ENCODE results near the gene SLC38A7. TPM values are rescaled to one million over a fixed set of nuclear protein-coding genes. Genes with fewer than 3 reads are reported as not detected.
A peak's percentile ranks its signal among the peaks of the same experiment; 100 is the strongest.

The SLC38A7 gene
- total RNA-seq, 2 experiments from 2014 or later = 5.5 to 12.0 TPM

- H3K4me1 ChIP-seq (ENCODE audit: insufficient read depth, low read length, poor library complexity, severe bottlenecking) = peaks cover 7% of the 10 kb centered on the region
- peak overlapping the region; percentile 92 for H3K4me3 ChIP-seq (ENCODE audit: low read depth, low read length, poor library complexity, severe bottlenecking)
- BruUV-seq (replicated peaks) = no TSS peak
- peak overlapping the region; percentile 99; the same call in 1 of the 2 replicates for H3K4me2 ChIP-seq (ENCODE audit: low read length)
- ChIA-PET POLR2A (interaction anchor here (0.9 to 1.2 kb wide), 4 partner anchors 20 to 71 kb away, joined by 3 to 6 read pairs (median 4); no protein-coding TSS in a partner anchor), CTCF (ENCODE audit: unreplicated experiment) (interaction anchor here (1.0 kb wide), 1 partner anchor 71 kb away, joined by 3 read pairs; no protein-coding TSS in a partner anchor)
- TF ChIP-seq CTCF (conservative IDR thresholded peaks at IDR 0.05; ENCODE audit: low read length) = no peak
- no peak for TF ChIP-seq EZH2phosphoT487 (IDR thresholded peaks at IDR 0.05; ENCODE audit: borderline replicate concordance, low read depth, low read length)
- no peaks in the 10 kb centered on the region for H3K9me3 ChIP-seq (ENCODE audit: low read length)
- intact Hi-C loops (cut with micrococcal nuclease; ENCODE audit: unreplicated experiment) = no loop called here
- no peaks in the 10 kb centered on the region for H3K36me3 ChIP-seq (ENCODE audit: insufficient read depth, low read length)
- peak overlapping the region; percentile 88 for H2AFZ ChIP-seq (ENCODE audit: low read length)
- H3K27ac ChIP-seq (ENCODE audit: low read depth, low read length, poor library complexity, severe bottlenecking) = no peak overlapping the region
- no peaks in the 10 kb centered on the region for H4K20me1 ChIP-seq (ENCODE audit: insufficient read depth, low read length)
- H3K9me2 ChIP-seq (ENCODE audit: insufficient read depth, low read length) = no peaks in the 10 kb centered on the region
- no peaks in the 10 kb centered on the region for H3K79me2 ChIP-seq (ENCODE audit: insufficient read depth, low read depth, low read length)
- DNase-seq (ENCODE audit: low spot score) = no peak
Measured at GRCh38 chr16:58685084-58685449, 497 bp upstream of the SLC38A7 start.

- Histone ChIP-seq H3K4me2 (ENCODE audit: low read length) (peak overlapping the region; percentile 99), H3K9me2 (ENCODE audit: insufficient read depth, low read length) (no peaks in the 10 kb centered on the region), H3K4me1 (ENCODE audit: insufficient read depth, low read length, poor library complexity, severe bottlenecking) (peaks cover 7% of the 10 kb centered on the region), H3K79me2 (ENCODE audit: insufficient read depth, low read depth, low read length) (no peaks in the 10 kb centered on the region), H3K36me3 (ENCODE audit: insufficient read depth, low read length) (no peaks in the 10 kb centered on the region), H2AFZ (ENCODE audit: low read length) (peak overlapping the region; percentile 88), H3K27ac (ENCODE audit: low read depth, low read length, poor library complexity, severe bottlenecking) (no peak overlapping the region), H3K4me3 (ENCODE audit: low read depth, low read length, poor library complexity, severe bottlenecking) (peak overlapping the region; percentile 92), H4K20me1 (ENCODE audit: insufficient read depth, low read length) (no peaks in the 10 kb centered on the region), H3K9me3 (ENCODE audit: low read length) (no peaks in the 10 kb centered on the region)
- ChIA-PET CTCF (ENCODE audit: unreplicated experiment) (interaction anchor here (1.0 kb wide), 1 partner anchor 72 kb away, joined by 3 read pairs; no protein-coding TSS in a partner anchor), POLR2A (interaction anchor here (0.6 to 1.2 kb wide), 4 partner anchors 19 to 53 kb away, joined by 3 to 6 read pairs (median 4); no protein-coding TSS in a partner anchor)
- intact Hi-C loops (cut with micrococcal nuclease; ENCODE audit: unreplicated experiment) = no loop called here
- TF ChIP-seq CTCF (conservative IDR thresholded peaks at IDR 0.05; ENCODE audit: low read length) = no peak
- no peak for TF ChIP-seq EZH2phosphoT487 (IDR thresholded peaks at IDR 0.05; ENCODE audit: borderline replicate concordance, low read depth, low read length)
- no TSS peak for BruUV-seq (replicated peaks)
- no peak for DNase-seq (ENCODE audit: low spot score)
Measured at GRCh38 chr16:58684001-58684353, 593 bp downstream of the SLC38A7 start.

GRCh38 chr16:58679763-58680162 is 4.8 kb downstream of the SLC38A7 start:
- H3K79me2 ChIP-seq (ENCODE audit: insufficient read depth, low read depth, low read length) = no peaks in the 10 kb centered on the region
- no peaks in the 10 kb centered on the region for H3K36me3 ChIP-seq (ENCODE audit: insufficient read depth, low read length)
- H3K9me3 ChIP-seq (ENCODE audit: low read length) = no peaks in the 10 kb centered on the region
- no peak overlapping the region for H3K4me2 ChIP-seq (ENCODE audit: low read length)
- BruUV-seq (replicated peaks) = no TSS peak
- TF ChIP-seq EZH2phosphoT487 (IDR thresholded peaks at IDR 0.05; ENCODE audit: borderline replicate concordance, low read depth, low read length) (no peak), CTCF (conservative IDR thresholded peaks at IDR 0.05; ENCODE audit: low read length) (no peak)
- no peaks in the 10 kb centered on the region for H3K9me2 ChIP-seq (ENCODE audit: insufficient read depth, low read length)
- ChIA-PET CTCF (ENCODE audit: unreplicated experiment) (no interaction called here), POLR2A (interaction anchor here (0.7 kb wide), 1 partner anchor 52 kb away, joined by 3 read pairs; no protein-coding TSS in a partner anchor)
- no peak overlapping the region for H2AFZ ChIP-seq (ENCODE audit: low read length)
- H4K20me1 ChIP-seq (ENCODE audit: insufficient read depth, low read length) = no peaks in the 10 kb centered on the region
- intact Hi-C loops (cut with micrococcal nuclease; ENCODE audit: unreplicated experiment) = no loop called here
- no peak overlapping the region for H3K4me3 ChIP-seq (ENCODE audit: low read depth, low read length, poor library complexity, severe bottlenecking)
- H3K27ac ChIP-seq (ENCODE audit: low read depth, low read length, poor library complexity, severe bottlenecking) = no peak overlapping the region
- H3K4me1 ChIP-seq (ENCODE audit: insufficient read depth, low read length, poor library complexity, severe bottlenecking) = peaks cover 7% of the 10 kb centered on the region
- DNase-seq (ENCODE audit: low spot score) = no peak
